HG03520 (cell line): ENCODE data around the gene SLC37A2.
A peak's percentile ranks its signal among the peaks of the same experiment; 100 is the strongest.

ENCODE experiments used
- ATAC-seq: cut with Tn5 transposase; IDR thresholded peaks from one replicate; pipeline ENCODE4 v1.9.1; 2021; ENCODE audit warnings: mild to moderate bottlenecking, moderate library complexity; ENCODE audit not compliant: unreplicated experiment

SLC37A2 gene

GRCh38 chr11:125105926-125106325 lies 42.8 kb downstream of the SLC37A2 start:
- no peak for ATAC-seq

GRCh38 chr11:125108469-125108868 lies 45.4 kb downstream of the SLC37A2 start:
- ATAC-seq = no peak

GRCh38 chr11:125110506-125110905 lies 47.4 kb downstream of the SLC37A2 start:
- ATAC-seq = no peak

GRCh38 chr11:125111001-125111342 lies 47.9 kb downstream of the SLC37A2 start:
- no peak for ATAC-seq

GRCh38 chr11:125111343-125112207 lies 48.5 kb downstream of the SLC37A2 start, which contains the start of gene TMEM218:
Gene TMEM218, minus strand, starts transcription at chr11:125111626. Its CDS starts 9,385 bp downstream, at chr11:125102241.
- peak; percentile 98 for ATAC-seq

GRCh38 chr11:125112208-125112604 lies 49.1 kb downstream of the SLC37A2 start:
- no peak for ATAC-seq

GRCh38 chr11:125114518-125114917 lies 51.4 kb downstream of the SLC37A2 start:
- no peak for ATAC-seq

DNA sequence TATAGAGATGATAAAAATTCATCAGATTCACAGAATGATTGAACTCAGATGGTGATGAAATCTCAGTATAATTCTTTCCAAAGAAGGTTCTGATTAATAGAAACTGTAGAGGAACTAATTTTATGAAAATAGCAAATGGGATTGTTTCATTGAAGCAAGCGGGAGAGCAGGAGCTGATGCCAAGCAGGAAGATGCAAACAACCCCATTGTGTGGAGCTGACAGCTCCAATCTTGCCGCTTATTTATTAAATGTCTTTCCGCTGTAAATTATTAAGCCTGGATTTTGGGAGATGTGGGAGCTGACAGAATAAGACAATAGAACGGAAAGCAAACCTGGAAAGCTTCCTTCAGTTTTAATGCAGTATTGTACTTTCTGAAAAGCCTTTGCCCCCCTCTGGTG lies 54.3 kb downstream of the SLC37A2 start:
- ATAC-seq = no peak

DNA sequence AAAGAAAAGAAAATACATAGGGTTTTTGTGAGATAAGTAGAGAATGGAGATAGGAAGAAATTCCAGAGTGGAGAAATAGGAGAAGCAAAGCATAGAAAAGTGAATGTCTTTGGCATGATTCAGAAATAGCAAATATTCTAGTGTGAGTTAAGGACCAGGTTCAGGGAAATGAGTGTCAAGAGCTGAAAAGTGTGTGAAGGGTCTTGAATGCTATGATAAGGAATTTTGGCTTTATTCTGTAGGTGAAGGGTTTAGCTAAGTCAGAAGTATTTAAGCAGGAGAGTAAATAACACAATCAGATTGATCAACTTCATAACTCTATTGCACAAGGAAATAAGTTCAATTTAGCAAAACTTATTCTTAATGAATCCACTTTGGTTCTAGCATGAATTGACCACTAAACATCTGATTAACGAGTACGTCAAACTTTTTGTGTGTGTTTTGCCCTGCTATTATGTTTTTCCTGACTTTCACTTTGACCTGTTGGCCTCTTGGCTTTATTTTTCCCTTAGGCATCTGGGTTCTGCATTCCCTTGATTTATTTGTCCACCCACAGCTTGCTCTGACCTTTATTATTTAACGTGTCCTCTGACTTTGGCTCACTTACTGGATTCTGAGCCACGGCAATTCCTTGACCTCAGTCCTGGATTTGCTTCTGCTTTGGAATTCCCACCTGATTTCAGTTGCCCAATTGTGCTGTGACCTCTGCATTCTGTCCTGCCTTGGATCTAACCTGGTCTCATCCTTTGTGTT lies 60.3 kb downstream of the SLC37A2 start:
- no peak for ATAC-seq

GRCh38 chr11:125123947-125124617 lies 61.0 kb downstream of the SLC37A2 start:
- ATAC-seq = no peak

- no peak for ATAC-seq
Measured at GRCh38 chr11:125124618-125124992, 61.5 kb downstream of the SLC37A2 start.

DNA sequence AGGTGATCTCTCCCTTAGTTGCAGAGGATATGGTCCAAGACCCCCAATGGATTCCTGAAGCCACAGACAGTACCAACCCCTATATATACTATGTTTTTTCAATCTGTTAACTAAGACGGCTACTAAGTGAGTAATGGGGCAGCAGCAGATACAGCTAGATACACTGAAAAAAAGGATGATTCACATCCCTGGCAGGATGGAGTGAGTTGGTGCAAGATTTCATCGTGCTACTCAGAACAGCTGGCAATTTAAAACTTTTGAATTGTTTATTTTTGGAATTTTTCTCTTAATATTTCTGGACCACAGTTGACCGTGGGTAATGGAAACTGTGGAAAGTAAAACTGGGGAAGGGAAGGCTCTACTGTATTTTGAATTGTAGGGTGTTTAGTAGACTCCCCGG lies 65.3 kb downstream of the SLC37A2 start:
- ATAC-seq = no peak

GRCh38 chr11:125129316-125129993 lies 66.3 kb downstream of the SLC37A2 start:
- ATAC-seq = no peak

DNA sequence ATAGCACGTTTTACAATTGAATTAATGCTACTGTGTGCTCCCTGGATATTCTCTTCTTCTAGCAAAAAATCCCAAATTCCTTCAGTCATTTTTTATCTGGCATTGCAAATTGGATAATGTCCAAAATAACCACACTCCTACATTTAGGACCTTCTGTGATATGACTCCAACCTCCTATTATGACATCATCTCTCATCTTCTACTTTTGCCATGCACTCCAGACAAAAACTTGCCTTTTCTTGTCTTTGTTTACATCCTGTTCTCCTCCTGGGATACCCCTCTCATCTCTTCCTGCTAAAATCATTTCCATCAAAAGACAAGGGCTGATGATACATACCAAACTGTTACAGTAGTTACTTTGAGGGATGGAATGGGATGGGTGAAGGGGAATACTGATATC lies 69.0 kb downstream of the SLC37A2 start:
- ATAC-seq = no peak

- no peak for ATAC-seq
Measured at GRCh38 chr11:125132596-125132995, 69.5 kb downstream of the SLC37A2 start.

DNA sequence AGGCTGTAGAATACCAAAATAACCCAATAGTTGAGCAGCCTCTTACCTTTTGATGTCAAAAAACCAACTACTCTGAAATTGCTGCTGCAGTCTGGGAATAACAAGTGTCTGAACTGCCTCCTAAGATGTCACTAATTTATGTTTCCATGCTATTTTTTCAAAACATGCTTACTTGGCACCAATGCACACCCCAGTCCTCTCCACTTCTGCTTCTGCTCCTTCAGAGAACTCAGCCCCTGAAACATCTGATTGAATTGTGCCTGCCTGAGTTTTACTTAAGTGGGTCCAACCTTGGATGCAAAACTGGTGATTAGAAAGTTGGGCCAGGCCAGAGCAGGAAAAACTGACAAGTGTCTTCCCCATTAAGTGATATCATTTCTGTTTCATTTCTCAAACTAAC lies 72.9 kb downstream of the SLC37A2 start:
- ATAC-seq = no peak

- no peak for ATAC-seq
Measured at GRCh38 chr11:125138966-125139365, 75.9 kb downstream of the SLC37A2 start.

DNA sequence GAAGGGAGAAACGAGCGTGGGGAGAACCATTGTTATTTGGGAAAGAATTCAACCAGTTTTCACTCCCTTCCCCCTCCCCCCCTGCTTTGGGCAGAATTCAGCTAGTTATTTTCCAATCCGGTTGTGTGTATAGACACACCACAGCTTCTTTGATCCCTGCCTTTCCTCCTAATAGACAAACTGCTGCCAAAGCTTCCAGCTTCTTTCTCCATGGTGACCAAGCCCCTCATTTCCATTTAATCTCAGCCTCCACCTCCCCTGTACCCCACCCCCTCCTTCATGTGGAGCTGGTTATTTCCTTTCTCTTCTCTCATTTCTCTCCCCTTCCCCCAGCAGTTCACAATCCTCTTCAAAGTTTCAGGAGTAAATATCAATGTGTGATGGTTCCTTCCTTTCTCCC lies 76.7 kb downstream of the SLC37A2 start:
- ATAC-seq = no peak
